Lower leg skin (tissue), 4 donors: ENCODE measurements around the gene HMGCR. TPM values are rescaled to one million over a fixed set of nuclear protein-coding genes. Genes with fewer than 3 reads are reported as not detected.

Experiments used
- DNase-seq, 2 donors: peaks; one replicate each; pipeline ENCODE4 v3.0.0-alpha.2; 2019; ENCODE audit warnings: low spot score in 2 of 2
- H3K4me3 ChIP-seq: fragments of 200-600 bp; sonication (generic); 2 replicates; pipeline ENCODE4 v1.5.1; 2017; ENCODE audit warnings: mild to moderate bottlenecking, low read depth; ENCODE audit not compliant: poor library complexity, severe bottlenecking
- POLR2A ChIP-seq, 2 donors: fragments of 450-650 bp; IDR thresholded peaks; one replicate each; pipeline ENCODE4 v1.6.1; 2016 to 2017; ENCODE audit warnings: antibody characterized with exemption in 2 of 2, mild to moderate bottlenecking in 1 of 2, moderate library complexity in 1 of 2
- WGBS, 2 donors: methylation state at CpG; one replicate each; pipeline ENCODE4 v1.1.5; 2018; 5-methylcytosine and 5-hydroxymethylcytosine counted together
- intact Hi-C: fragments of 100-400 bp; cut with DNase I; formaldehyde crosslinking; loops from one replicate; pipeline ENCODE4 v1.15.0; 2023; ENCODE audit warnings: low total_unique reads
- total RNA-seq, 4 donors: library from RNA; depleted of rRNA; stranded (reverse); fragments of >200 nt; gene quantifications; one replicate each; pipeline ENCODE4 v1.1.0, GENCODE V29; 2016
- TF ChIP-seq, protein P1 (sequence below), 3 donors: fragments of 450-650 bp; IDR thresholded peaks; one replicate each; pipeline ENCODE4 v1.5.1; 2016; ENCODE audit warnings: antibody characterized with exemption in 3 of 3, mild to moderate bottlenecking in 3 of 3, moderate library complexity in 2 of 3

HMGCR gene
- total RNA-seq, 4 donors from 2014 or later = 101 to 119 (median 103) TPM

GRCh38 chr5:75364571-75365280 lies 27.7 kb downstream of the HMGCR start:
- H3K4me3 ChIP-seq = no peak overlapping the region
- DNase-seq = no peak
- no peak for TF ChIP-seq POLR2A (IDR thresholded peaks at IDR 0.05)
- TF ChIP-seq, protein P1, sequence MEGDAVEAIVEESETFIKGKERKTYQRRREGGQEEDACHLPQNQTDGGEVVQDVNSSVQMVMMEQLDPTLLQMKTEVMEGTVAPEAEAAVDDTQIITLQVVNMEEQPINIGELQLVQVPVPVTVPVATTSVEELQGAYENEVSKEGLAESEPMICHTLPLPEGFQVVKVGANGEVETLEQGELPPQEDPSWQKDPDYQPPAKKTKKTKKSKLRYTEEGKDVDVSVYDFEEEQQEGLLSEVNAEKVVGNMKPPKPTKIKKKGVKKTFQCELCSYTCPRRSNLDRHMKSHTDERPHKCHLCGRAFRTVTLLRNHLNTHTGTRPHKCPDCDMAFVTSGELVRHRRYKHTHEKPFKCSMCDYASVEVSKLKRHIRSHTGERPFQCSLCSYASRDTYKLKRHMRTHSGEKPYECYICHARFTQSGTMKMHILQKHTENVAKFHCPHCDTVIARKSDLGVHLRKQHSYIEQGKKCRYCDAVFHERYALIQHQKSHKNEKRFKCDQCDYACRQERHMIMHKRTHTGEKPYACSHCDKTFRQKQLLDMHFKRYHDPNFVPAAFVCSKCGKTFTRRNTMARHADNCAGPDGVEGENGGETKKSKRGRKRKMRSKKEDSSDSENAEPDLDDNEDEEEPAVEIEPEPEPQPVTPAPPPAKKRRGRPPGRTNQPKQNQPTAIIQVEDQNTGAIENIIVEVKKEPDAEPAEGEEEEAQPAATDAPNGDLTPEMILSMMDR (IDR thresholded peaks at IDR 0.05) = no peak
- WGBS, 2 donors = 86 to 87% methylated on average over 7 of the region's 7 CpGs
- intact Hi-C loops = no loop called here

DNA sequence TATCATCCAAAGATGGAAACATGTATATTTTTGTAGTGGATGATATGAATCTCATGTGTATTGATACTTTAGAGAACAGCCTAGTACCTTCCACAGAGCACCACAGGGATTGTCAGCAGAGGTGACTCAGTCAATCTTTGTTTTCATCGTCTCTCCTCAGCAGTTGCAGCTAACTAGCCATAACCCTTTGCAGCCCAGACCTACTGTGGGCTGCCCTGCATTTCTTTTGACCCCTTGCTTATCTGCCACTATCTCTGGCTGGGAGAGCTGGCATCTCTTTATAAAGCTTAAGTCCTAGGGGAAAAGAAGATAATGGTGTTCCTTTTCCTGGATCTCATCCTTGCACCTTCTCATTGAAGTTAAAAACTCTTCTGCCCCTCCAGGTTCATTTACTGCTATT lies 28.7 kb downstream of the HMGCR start:
- no peak overlapping the region for H3K4me3 ChIP-seq
- no peak for TF ChIP-seq POLR2A (IDR thresholded peaks at IDR 0.05)
- TF ChIP-seq, protein P1 (IDR thresholded peaks at IDR 0.05) = no peak
- 21 to 29% methylated on average over 1 of the region's 1 CpG for WGBS, 2 donors
- intact Hi-C loops = no loop called here
- DNase-seq = no peak

- intact Hi-C loops = no loop called here
- TF ChIP-seq, protein P1 (IDR thresholded peaks at IDR 0.05) = no peak
- TF ChIP-seq POLR2A (IDR thresholded peaks at IDR 0.05) = no peak
- DNase-seq = no peak
- 84 to 87% methylated on average over 9 of the region's 9 CpGs for WGBS, 2 donors
- H3K4me3 ChIP-seq = no peak overlapping the region
These were observed 29.8 kb downstream of the HMGCR start for GRCh38 chr5:75366787-75367186.

DNA sequence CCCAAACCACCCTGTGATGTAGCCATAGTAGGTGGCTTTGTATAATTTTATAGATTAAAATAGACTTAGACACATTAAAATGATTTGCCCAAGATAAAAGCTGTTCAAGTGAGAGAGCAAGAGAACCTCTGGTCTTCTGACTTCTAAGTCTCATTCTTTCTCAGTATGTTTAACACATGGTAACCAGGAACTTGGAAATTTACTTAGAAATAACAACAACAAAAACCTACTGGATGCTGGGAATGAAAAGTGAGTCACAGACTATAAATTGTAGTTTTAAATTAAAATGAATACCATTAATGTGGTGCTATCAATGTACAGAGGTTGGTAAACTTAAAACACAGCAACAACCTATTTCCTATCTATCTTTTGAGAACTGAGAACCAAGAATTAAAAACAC lies 30.4 kb downstream of the HMGCR start:
- TF ChIP-seq POLR2A (IDR thresholded peaks at IDR 0.05) = no peak
- TF ChIP-seq, protein P1 (IDR thresholded peaks at IDR 0.05) = no peak
- intact Hi-C loops = no loop called here
- no peak for DNase-seq
- no peak overlapping the region for H3K4me3 ChIP-seq

- TF ChIP-seq POLR2A (IDR thresholded peaks at IDR 0.05) = no peak
- TF ChIP-seq, protein P1 (IDR thresholded peaks at IDR 0.05) = no peak
- no peak for DNase-seq
- no peak overlapping the region for H3K4me3 ChIP-seq
- intact Hi-C loops = no loop called here
- WGBS, 2 donors = 86 to 94% methylated on average over 4 of the region's 4 CpGs
These were observed 31.4 kb downstream of the HMGCR start for GRCh38 chr5:75368391-75368790.

GRCh38 chr5:75373862-75374261 lies 36.8 kb downstream of the HMGCR start:
- WGBS, 2 donors = 72 to 77% methylated on average over 2 of the region's 2 CpGs
- intact Hi-C loops = no loop called here
- TF ChIP-seq, protein P1 (IDR thresholded peaks at IDR 0.05) = no peak
- TF ChIP-seq POLR2A (IDR thresholded peaks at IDR 0.05) = no peak

More at GRCh38 chr5:75373862-75374261, 36.8 kb downstream of the HMGCR start:
- DNase-seq = no peak
- H3K4me3 ChIP-seq = no peak overlapping the region
